ENCODE results near the gene HLA-DQA1.
"Not testable (repeated sequence)": the region's sequence is repeated elsewhere in the genome, so short reads cannot be mapped to it uniquely, and the experiment has no call there.

Gene HLA-DQA1

GRCh38 chr6:32622545-32623401 lies 14.4 kb upstream of the HLA-DQA1 start:
- DNase-seq, result no peak

GRCh38 chr6:32623693-32624092 lies 13.5 kb upstream of the HLA-DQA1 start:
- no peak for DNase-seq

- no peak for DNase-seq
Observed at GRCh38 chr6:32624565-32624964, 12.6 kb upstream of the HLA-DQA1 start.

GRCh38 chr6:32625137-32625536 lies 12.1 kb upstream of the HLA-DQA1 start:
- DNase-seq, result no peak

- no peak for DNase-seq
Observed at GRCh38 chr6:32627249-32627648, 10.0 kb upstream of the HLA-DQA1 start.

- DNase-seq, result peak in 1 of 14 donors; percentile 6
Observed at GRCh38 chr6:32627831-32628230, 9.4 kb upstream of the HLA-DQA1 start.

GRCh38 chr6:32629793-32630192 lies 7.4 kb upstream of the HLA-DQA1 start:
- DNase-seq, result not testable (repeated sequence)

GRCh38 chr6:32635526-32636123 lies 1.6 kb upstream of the HLA-DQA1 start:
- DNase-seq, result no peak

GRCh38 chr6:32637883-32638282 lies 677 bp downstream of the HLA-DQA1 start:
- no peak for DNase-seq

GRCh38 chr6:32638532-32639219 lies 1.5 kb downstream of the HLA-DQA1 start:
- DNase-seq, result no peak

GRCh38 chr6:32639440-32640394 lies 2.5 kb downstream of the HLA-DQA1 start:
- no peak for DNase-seq

- no peak for DNase-seq
Observed at GRCh38 chr6:32641122-32641521, 3.9 kb downstream of the HLA-DQA1 start.

GRCh38 chr6:32641785-32642719 lies 4.8 kb downstream of the HLA-DQA1 start:
- not testable (repeated sequence) for DNase-seq

GRCh38 chr6:32642720-32643106 lies 5.5 kb downstream of the HLA-DQA1 start:
- DNase-seq, result no peak

- no peak for DNase-seq
Observed at GRCh38 chr6:32643904-32644303, 6.7 kb downstream of the HLA-DQA1 start.

- DNase-seq, result no peak
Observed at GRCh38 chr6:32645047-32645703, 8.0 kb downstream of the HLA-DQA1 start.

- no peak for DNase-seq
Observed at GRCh38 chr6:32655203-32655710, 18.1 kb downstream of the HLA-DQA1 start.

GRCh38 chr6:32657329-32657728 lies 20.1 kb downstream of the HLA-DQA1 start:
- DNase-seq, result not testable (repeated sequence)

- not testable (repeated sequence) for DNase-seq
Observed at GRCh38 chr6:32657819-32658218, 20.6 kb downstream of the HLA-DQA1 start.

GRCh38 chr6:32658268-32658897 lies 21.2 kb downstream of the HLA-DQA1 start:
- no peak for DNase-seq
